ENCODE data around the gene CWC25.
"Not testable (repeated sequence)": the region's sequence is repeated elsewhere in the genome, so short reads cannot be mapped to it uniquely, and the experiment has no call there.

CWC25 gene

GRCh38 chr17:38824899-38825761 is at the start of gene CWC25:
Gene CWC25 (minus strand): TSS chr17:38825321. CDS start chr17:38825183, 138 bp downstream.
- peak; percentile 94 to 95 for DNase-seq (ENCODE audit: low read depth in 2 of 2, low spot score in 1 of 2)

GRCh38 chr17:38873640-38874380 is 48.7 kb upstream of the CWC25 start:
- DNase-seq (ENCODE audit: low read depth in 2 of 2, low spot score in 1 of 2) = no peak

GRCh38 chr17:38872671-38873385 is 47.7 kb upstream of the CWC25 start:
- no peak for DNase-seq (ENCODE audit: low read depth in 2 of 2, low spot score in 1 of 2)

- no peak for DNase-seq (ENCODE audit: low read depth in 2 of 2, low spot score in 1 of 2)
Measured at GRCh38 chr17:38872027-38872511, 46.9 kb upstream of the CWC25 start.

- DNase-seq (ENCODE audit: low read depth in 2 of 2, low spot score in 1 of 2) = peak in 1 of 2 donors; percentile 35
Measured at GRCh38 chr17:38871247-38872015, 46.3 kb upstream of the CWC25 start.

- DNase-seq (ENCODE audit: low read depth in 2 of 2, low spot score in 1 of 2) = peak; percentile 32 to 44
Measured at GRCh38 chr17:38870259-38871165, 45.4 kb upstream of the CWC25 start.

GRCh38 chr17:38869526-38870258 is 44.6 kb upstream of the CWC25 start, which contains the start of gene LASP1:
Gene LASP1 (plus strand): TSS chr17:38870058. CDS start chr17:38870190, 132 bp downstream.
- peak; percentile 74 to 80 for DNase-seq (ENCODE audit: low read depth in 2 of 2, low spot score in 1 of 2)

- DNase-seq (ENCODE audit: low read depth in 2 of 2, low spot score in 1 of 2) = peak; percentile 81 to 83
Measured at GRCh38 chr17:38868817-38869525, 43.9 kb upstream of the CWC25 start.

GRCh38 chr17:38867968-38868816 is 43.1 kb upstream of the CWC25 start:
- no peak for DNase-seq (ENCODE audit: low read depth in 2 of 2, low spot score in 1 of 2)

GRCh38 chr17:38867179-38867967 is 42.3 kb upstream of the CWC25 start:
- peak in 1 of 2 donors; percentile 38 for DNase-seq (ENCODE audit: low read depth in 2 of 2, low spot score in 1 of 2)

GRCh38 chr17:38864636-38865398 is 39.7 kb upstream of the CWC25 start:
- no peak for DNase-seq (ENCODE audit: low read depth in 2 of 2, low spot score in 1 of 2)

- no peak for DNase-seq (ENCODE audit: low read depth in 2 of 2, low spot score in 1 of 2)
Measured at GRCh38 chr17:38861399-38861843, 36.3 kb upstream of the CWC25 start.

- no peak for DNase-seq (ENCODE audit: low read depth in 2 of 2, low spot score in 1 of 2)
Measured at GRCh38 chr17:38857271-38857670, 32.1 kb upstream of the CWC25 start.

GRCh38 chr17:38855101-38855714 is 30.1 kb upstream of the CWC25 start:
- DNase-seq (ENCODE audit: low read depth in 2 of 2, low spot score in 1 of 2) = not testable (repeated sequence)
